CD8-positive, alpha-beta memory T cell (primary cell): ENCODE results near the gene FOXC2. TPM values are rescaled to one million over a fixed set of nuclear protein-coding genes. Genes with fewer than 3 reads are reported as not detected.

Source experiments
- CTCF ChIA-PET: fragments of 350-600 bp; sonication (Branson Sonifier 250); formaldehyde crosslinking; loops from one replicate; lab custom pipeline; 2021; ENCODE audit warnings: antibody characterized with exemption; lab: Charles Lee
- POLR2A ChIA-PET: fragments of 350-600 bp; sonication (Branson Sonifier 250); formaldehyde crosslinking; loops from one replicate; lab custom pipeline; 2021; ENCODE audit warnings: antibody characterized with exemption; lab: Charles Lee
- DNase-seq, 5 donors: peaks; one replicate each; pipeline versions ENCODE4 v3.0.0 to v3.0.0-alpha.2; 2020 to 2022; ENCODE audit warnings: mixed read lengths in 1 of 5
- H3K27ac ChIP-seq: one replicate; pipeline ENCODE4 v1.7.0; 2013; ENCODE audit warnings: low read depth, mild to moderate bottlenecking, low read length, moderate library complexity
- H3K27me3 ChIP-seq: 2 replicates; pipeline ENCODE4 v1.7.0; 2013; ENCODE audit warnings: low read length, mild to moderate bottlenecking; ENCODE audit not compliant: insufficient read depth, poor library complexity, severe bottlenecking
- H3K36me3 ChIP-seq: 2 replicates; pipeline ENCODE4 v1.7.0; 2013; ENCODE audit warnings: mild to moderate bottlenecking, low read length, moderate library complexity; ENCODE audit not compliant: insufficient read depth
- H3K4me1 ChIP-seq: 2 replicates; pipeline ENCODE4 v1.7.0; 2013; ENCODE audit warnings: mild to moderate bottlenecking, low read length, moderate library complexity; ENCODE audit not compliant: insufficient read depth
- H3K4me3 ChIP-seq: 2 replicates; pipeline ENCODE4 v1.7.0; 2013; ENCODE audit warnings: mild to moderate bottlenecking, low read length
- H3K9me3 ChIP-seq: 2 replicates; pipeline ENCODE4 v1.7.0; 2013; ENCODE audit warnings: mild to moderate bottlenecking, low read length
- H3K27ac Mint-ChIP-seq, 8 donors: one replicate each; pipeline ENCODE4 v1.8.0; 2020 to 2021; ENCODE audit warnings: mixed read lengths in 8 of 8, mild to moderate bottlenecking in 6 of 8, inconsistent platforms in 3 of 8, moderate library complexity in 3 of 8
- H3K27me3 Mint-ChIP-seq, 2 donors: one replicate each; pipeline ENCODE4 v1.8.0; 2020 to 2021; ENCODE audit warnings: mixed read lengths in 2 of 2, mild to moderate bottlenecking in 1 of 2, moderate library complexity in 1 of 2
- H3K36me3 Mint-ChIP-seq, 3 donors: one replicate each; pipeline ENCODE4 v1.8.0; 2020 to 2021; ENCODE audit warnings: mixed read lengths in 3 of 3, inconsistent platforms in 1 of 3, mild to moderate bottlenecking in 1 of 3
- H3K4me1 Mint-ChIP-seq, 3 donors: one replicate each; pipeline ENCODE4 v1.8.0; 2020 to 2021; ENCODE audit warnings: mixed read lengths in 3 of 3, inconsistent platforms in 1 of 3, mild to moderate bottlenecking in 1 of 3
- H3K4me3 Mint-ChIP-seq, 7 donors: one replicate each; pipeline ENCODE4 v1.8.0; 2020 to 2021; ENCODE audit warnings: mixed read lengths in 7 of 7, mild to moderate bottlenecking in 6 of 7, moderate library complexity in 4 of 7, inconsistent platforms in 2 of 7
- H3K9me3 Mint-ChIP-seq, 5 donors: one replicate each; pipeline ENCODE4 v1.8.0; 2020 to 2022; ENCODE audit warnings: mixed read lengths in 5 of 5, mild to moderate bottlenecking in 3 of 5, moderate library complexity in 2 of 5, inconsistent platforms in 1 of 5
- polyA plus RNA-seq: library from polyadenylated mRNA; unstranded; fragments of 300-500 nt; fragmentation: Illumina TruSeq; gene quantifications from one replicate; pipeline ENCODE4 v1.2.3, GENCODE V29; 2021
- total RNA-seq, 2 experiments: library from RNA; stranded (reverse); gene quantifications; one replicate each; pipeline ENCODE4 v1.2.3, GENCODE V29; 2021

FOXC2 gene
- total and polyA plus RNA-seq, 3 experiments from 2014 or later = not detected

DNA sequence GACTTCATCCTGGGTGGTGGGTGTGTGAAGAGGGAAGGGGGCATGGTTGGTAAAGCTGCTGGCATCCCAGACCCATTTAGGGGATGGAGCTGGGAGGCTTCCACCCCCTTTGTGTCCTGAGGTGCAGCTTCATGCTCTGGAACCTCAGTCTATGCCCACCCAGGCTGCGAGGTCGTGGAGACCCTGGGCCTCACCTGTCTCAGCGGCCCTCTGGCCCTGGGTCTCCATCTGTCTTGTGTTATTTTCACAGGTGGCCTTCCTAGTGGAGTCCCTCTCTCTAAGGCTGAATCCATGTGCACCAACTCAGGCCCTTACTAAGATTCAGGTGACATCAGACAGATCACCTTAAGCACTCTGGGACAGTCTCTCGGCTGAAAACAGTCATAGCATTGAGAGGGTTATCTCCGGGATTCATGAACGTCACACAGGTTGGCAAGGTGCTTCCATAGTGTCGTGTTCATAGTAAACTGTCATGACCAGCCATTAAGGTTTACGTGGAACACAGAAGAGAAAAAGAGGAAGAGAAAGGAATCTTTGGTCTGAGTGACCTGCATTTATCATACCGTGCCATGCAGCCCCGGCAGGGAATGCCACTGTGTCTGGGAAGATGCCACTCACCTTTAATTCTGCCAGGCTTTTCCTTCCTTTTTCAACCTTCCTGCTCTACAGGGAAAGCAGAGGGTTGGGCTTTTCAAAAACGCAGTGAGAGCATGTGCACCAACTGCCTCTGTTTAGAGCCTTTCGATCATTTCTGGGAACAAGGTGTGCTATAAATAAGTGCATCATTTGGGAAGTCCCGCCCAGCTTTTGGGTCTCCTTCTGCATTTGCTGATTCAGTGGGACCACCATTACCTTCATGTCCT lies 7.2 kb downstream of the FOXC2 start:
- peaks cover 0 to 4% (median 0%) of the 10 kb centered on the region in 5 donors for H3K9me3 Mint-ChIP-seq
- no peaks in the 10 kb centered on the region for H3K36me3 Mint-ChIP-seq
- CTCF ChIA-PET = interaction anchor here (1.1 kb wide), 1 partner anchor 9 kb away, joined by 3 read pairs; no protein-coding TSS in a partner anchor
- Histone ChIP-seq H3K27me3 (peaks cover 36% of the 10 kb centered on the region), H3K36me3 (no peaks in the 10 kb centered on the region), H3K9me3 (no peaks in the 10 kb centered on the region), H3K4me3 (no peak overlapping the region), H3K27ac (no peak overlapping the region), H3K4me1 (no peaks in the 10 kb centered on the region)
- no peak overlapping the region for H3K27ac Mint-ChIP-seq
- peaks cover 56 to 89% of the 10 kb centered on the region in 2 donors for H3K27me3 Mint-ChIP-seq
- POLR2A ChIA-PET = no interaction called here
- no peak overlapping the region for H3K4me3 Mint-ChIP-seq
- peaks cover 7 to 15% (median 11%) of the 10 kb centered on the region in 3 donors for H3K4me1 Mint-ChIP-seq
- no peak for DNase-seq

DNA sequence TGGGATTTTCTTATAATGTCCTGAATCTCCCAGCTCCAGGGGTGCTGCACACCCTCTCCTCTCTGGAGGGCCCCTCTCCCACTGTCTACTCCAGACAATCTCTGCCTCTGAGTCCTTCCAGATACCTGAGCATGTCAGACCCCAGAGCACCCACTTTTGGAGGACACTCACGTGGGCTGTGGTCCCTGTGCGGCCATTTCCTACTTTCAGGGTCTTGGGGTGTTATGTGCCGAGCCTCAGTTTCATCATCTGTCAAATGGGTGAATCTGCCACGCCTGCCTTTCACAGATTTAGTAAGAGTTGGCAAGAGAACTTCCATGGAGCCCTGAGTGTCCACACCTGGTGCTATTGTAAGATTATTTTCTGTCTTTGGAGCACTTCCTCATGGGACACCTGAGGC lies 8.0 kb downstream of the FOXC2 start:
- Histone ChIP-seq H3K36me3 (no peaks in the 10 kb centered on the region), H3K9me3 (no peaks in the 10 kb centered on the region), H3K4me1 (no peaks in the 10 kb centered on the region), H3K27me3 (peaks cover 29% of the 10 kb centered on the region), H3K4me3 (no peak overlapping the region), H3K27ac (no peak overlapping the region)
- no peaks in the 10 kb centered on the region for H3K36me3 Mint-ChIP-seq
- peaks cover 7 to 13% (median 11%) of the 10 kb centered on the region in 3 donors for H3K4me1 Mint-ChIP-seq
- H3K4me3 Mint-ChIP-seq = no peak overlapping the region
- no peak overlapping the region for H3K27ac Mint-ChIP-seq
- peaks cover 0 to 4% (median 0%) of the 10 kb centered on the region in 5 donors for H3K9me3 Mint-ChIP-seq
- CTCF ChIA-PET = no interaction called here
- DNase-seq = no peak
- peaks cover 51 to 84% of the 10 kb centered on the region in 2 donors for H3K27me3 Mint-ChIP-seq
- POLR2A ChIA-PET = no interaction called here

DNA sequence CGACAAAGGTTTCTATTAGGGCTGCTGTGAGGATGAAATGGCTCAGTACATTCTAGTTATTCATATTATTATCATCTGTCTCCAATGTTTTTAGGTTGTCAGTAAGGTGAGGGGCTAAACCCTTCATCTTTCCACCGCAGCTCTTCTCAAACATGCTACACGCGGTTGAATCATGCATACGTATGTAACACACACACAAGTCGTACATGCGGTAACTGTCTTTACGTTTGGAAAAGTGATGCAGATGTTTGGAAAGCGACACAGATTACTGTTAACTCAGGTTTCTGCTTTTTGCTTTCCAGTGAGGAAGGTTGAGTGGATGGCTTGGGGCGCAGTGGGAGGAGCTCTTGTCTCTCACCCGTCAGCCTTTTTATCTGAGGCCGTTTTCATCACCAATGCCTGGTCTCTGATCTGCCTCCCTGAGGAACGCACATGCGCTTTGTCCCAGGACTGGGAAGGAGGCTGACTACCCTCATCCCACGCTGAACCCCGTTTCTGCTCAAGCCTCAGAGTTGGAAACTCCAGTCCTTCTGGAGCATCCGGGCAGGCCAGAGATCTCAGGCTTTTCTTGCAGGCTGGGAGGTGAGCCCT lies 8.6 kb downstream of the FOXC2 start:
- Histone ChIP-seq H3K4me3 (no peak overlapping the region), H3K27me3 (peaks cover 24% of the 10 kb centered on the region), H3K36me3 (no peaks in the 10 kb centered on the region), H3K27ac (no peak overlapping the region), H3K9me3 (no peaks in the 10 kb centered on the region), H3K4me1 (no peaks in the 10 kb centered on the region)
- peaks cover 0 to 4% (median 0%) of the 10 kb centered on the region in 5 donors for H3K9me3 Mint-ChIP-seq
- H3K27me3 Mint-ChIP-seq = peaks cover 54 to 84% of the 10 kb centered on the region in 2 donors
- ChIA-PET POLR2A (no interaction called here), CTCF (no interaction called here)
- H3K27ac Mint-ChIP-seq = no peak overlapping the region
- H3K4me3 Mint-ChIP-seq = no peak overlapping the region
- H3K36me3 Mint-ChIP-seq = no peaks in the 10 kb centered on the region
- H3K4me1 Mint-ChIP-seq = peaks cover 7 to 13% (median 11%) of the 10 kb centered on the region in 3 donors
- no peak for DNase-seq

GRCh38 chr16:86575754-86576557 lies 9.3 kb downstream of the FOXC2 start:
- peak in 1 of 5 donors; percentile 17 for DNase-seq
- CTCF ChIA-PET = no interaction called here

DNA sequence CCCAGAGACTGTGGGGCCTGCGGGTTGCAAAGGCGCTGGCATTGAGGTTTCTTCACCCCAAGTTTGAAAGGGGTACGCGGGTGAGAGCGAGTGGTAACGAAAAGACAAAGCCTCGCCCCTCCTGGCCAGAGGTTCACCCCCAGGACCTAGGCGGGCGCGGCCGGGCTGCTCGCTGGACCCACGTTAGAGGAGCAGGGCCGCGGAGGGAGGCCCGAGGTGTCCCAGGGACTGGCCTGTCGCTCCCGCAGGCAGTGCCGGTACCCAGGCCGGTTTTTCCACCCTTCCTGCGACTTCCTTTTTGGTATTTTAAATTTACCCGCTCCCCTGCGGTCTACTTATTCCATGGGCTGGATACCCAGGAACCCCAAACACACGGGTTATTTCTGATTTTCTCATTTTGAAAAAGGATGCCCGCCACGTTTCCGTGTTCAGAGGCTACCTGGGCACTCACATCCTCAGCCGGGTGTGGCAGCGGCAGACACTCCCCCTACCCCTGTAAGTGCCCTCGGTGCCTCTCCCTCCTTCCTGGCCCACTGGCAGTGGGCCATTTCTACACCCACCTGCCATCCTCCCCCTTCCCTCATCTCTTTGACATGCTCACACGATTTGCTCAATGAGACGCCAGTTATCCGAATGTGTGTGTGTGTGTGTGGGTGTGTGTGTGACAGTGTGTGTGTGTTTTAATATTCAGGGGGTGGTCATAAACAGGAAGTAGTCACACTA lies 10.1 kb downstream of the FOXC2 start:
- Mint-ChIP-seq H3K4me3 (peak overlapping the region; percentile 48 to 77 (median 61)), H3K27me3 (peaks cover 53 to 83% of the 10 kb centered on the region in 2 donors), H3K27ac (peak overlapping the region in 1 of 8 donors; percentile 44), H3K9me3 (peaks cover 0 to 4% (median 0%) of the 10 kb centered on the region in 5 donors), H3K36me3 (no peaks in the 10 kb centered on the region), H3K4me1 (peaks cover 7 to 13% (median 11%) of the 10 kb centered on the region in 3 donors)
- Histone ChIP-seq H3K36me3 (no peaks in the 10 kb centered on the region), H3K4me1 (no peaks in the 10 kb centered on the region), H3K4me3 (no peak overlapping the region), H3K9me3 (no peaks in the 10 kb centered on the region), H3K27ac (no peak overlapping the region), H3K27me3 (peaks cover 24% of the 10 kb centered on the region)
- ChIA-PET CTCF (no interaction called here), POLR2A (no interaction called here)
- no peak for DNase-seq

More at GRCh38 chr16:86575754-86576557, 9.3 kb downstream of the FOXC2 start:
- Histone ChIP-seq H3K9me3 (no peaks in the 10 kb centered on the region), H3K36me3 (no peaks in the 10 kb centered on the region), H3K4me3 (no peak overlapping the region), H3K27me3 (peaks cover 24% of the 10 kb centered on the region), H3K27ac (no peak overlapping the region), H3K4me1 (no peaks in the 10 kb centered on the region)
- Mint-ChIP-seq H3K9me3 (peaks cover 0 to 4% (median 0%) of the 10 kb centered on the region in 5 donors), H3K27ac (no peak overlapping the region), H3K27me3 (peaks cover 52 to 83% of the 10 kb centered on the region in 2 donors), H3K4me3 (peak overlapping the region; percentile 48 to 77 (median 61)), H3K4me1 (peaks cover 7 to 13% (median 11%) of the 10 kb centered on the region in 3 donors), H3K36me3 (no peaks in the 10 kb centered on the region)
- POLR2A ChIA-PET = no interaction called here

DNA sequence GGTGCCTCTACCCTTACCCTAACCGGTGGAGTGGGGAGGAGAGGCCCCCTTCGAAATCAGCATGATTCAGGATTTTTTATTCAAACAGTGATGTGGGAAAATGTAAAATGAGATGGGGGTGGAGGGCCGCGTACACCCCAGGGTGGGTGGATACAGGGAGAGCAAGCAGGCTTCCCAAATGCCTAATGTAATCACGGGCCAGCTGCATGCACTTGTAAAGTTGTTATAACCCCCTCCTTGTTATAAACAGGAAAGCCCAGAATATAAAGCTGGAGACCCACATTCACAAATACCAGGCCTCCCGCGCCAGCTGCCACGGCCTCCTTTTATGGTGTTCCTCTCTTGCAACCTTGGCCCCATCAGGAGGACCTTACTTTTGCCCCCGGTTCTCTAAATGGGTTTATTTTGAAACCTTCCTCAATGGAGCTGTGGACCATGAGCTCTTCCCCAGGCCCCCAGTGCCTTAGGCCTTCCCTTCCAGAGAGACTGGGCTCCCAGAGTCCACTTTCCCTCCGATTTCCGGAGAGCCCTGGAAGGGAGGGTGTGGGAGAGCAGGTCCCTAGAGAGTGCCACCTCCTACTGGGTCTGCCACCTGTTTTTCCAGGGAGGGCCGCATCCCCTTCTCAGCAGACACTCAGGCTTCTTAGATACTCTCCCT lies 10.8 kb downstream of the FOXC2 start:
- DNase-seq = no peak
- Histone ChIP-seq H3K27me3 (peaks cover 24% of the 10 kb centered on the region), H3K4me1 (no peaks in the 10 kb centered on the region), H3K4me3 (no peak overlapping the region), H3K36me3 (no peaks in the 10 kb centered on the region), H3K9me3 (no peaks in the 10 kb centered on the region), H3K27ac (no peak overlapping the region)
- Mint-ChIP-seq H3K27me3 (peaks cover 50 to 83% of the 10 kb centered on the region in 2 donors), H3K4me3 (peak overlapping the region in 1 of 7 donors; percentile 42), H3K9me3 (peaks cover 0 to 4% (median 0%) of the 10 kb centered on the region in 5 donors), H3K27ac (peak overlapping the region in 1 of 8 donors; percentile 44), H3K4me1 (peaks cover 7 to 13% (median 11%) of the 10 kb centered on the region in 3 donors), H3K36me3 (no peaks in the 10 kb centered on the region)
- POLR2A ChIA-PET = no interaction called here
- CTCF ChIA-PET = no interaction called here

DNA sequence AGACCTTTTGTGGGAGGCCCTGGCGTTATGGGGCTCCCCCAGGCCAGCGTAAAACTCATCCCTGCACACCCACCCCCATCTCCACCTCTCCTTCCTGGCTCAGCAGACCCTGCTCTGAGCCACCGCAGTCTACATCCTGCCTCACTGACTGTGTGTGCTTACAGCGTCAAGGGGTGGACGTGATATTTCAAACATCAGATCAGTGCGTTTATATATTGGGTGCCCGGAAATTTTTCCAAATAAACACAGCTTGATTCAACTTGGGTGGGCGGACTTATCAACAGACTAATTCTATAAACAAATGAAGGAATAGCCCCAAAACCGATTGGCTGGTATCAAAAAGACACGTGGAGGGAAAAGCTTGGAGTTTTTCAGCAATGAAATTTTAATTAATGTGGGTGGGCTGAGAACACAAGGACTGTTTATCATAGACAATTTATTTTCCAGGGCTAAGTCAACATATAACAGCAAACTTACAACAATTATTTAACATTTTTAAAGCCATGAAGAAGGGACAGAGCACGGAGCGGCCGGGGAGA lies 11.5 kb downstream of the FOXC2 start, which contains the start of gene FOXL1:
TSS of gene FOXL1 (plus strand) at position 489 of the 539 bp plus-strand sequence. CDS start 175 bp downstream, outside the sequence.
- ChIA-PET CTCF (no interaction called here), POLR2A (no interaction called here)
- H3K36me3 ChIP-seq = no peaks in the 10 kb centered on the region
- Mint-ChIP-seq H3K36me3 (no peaks in the 10 kb centered on the region), H3K27ac (peak within 1 kb of the TSS in 1 of 8 donors; percentile 59), H3K9me3 (peaks cover 0 to 4% (median 0%) of the 10 kb centered on the region in 5 donors), H3K4me1 (peaks cover 7 to 13% (median 11%) of the 10 kb centered on the region in 3 donors), H3K4me3 (no peak within 1 kb of the TSS), H3K27me3 (peaks cover 48 to 76% of the 10 kb centered on the region in 2 donors)
- no peak for DNase-seq
- no peaks in the 10 kb centered on the region for H3K4me1 ChIP-seq
- no peaks in the 10 kb centered on the region for H3K9me3 ChIP-seq
- H3K27me3 ChIP-seq = peaks cover 23% of the 10 kb centered on the region
- no peak within 1 kb of the TSS for H3K27ac ChIP-seq
- no peak within 1 kb of the TSS for H3K4me3 ChIP-seq
